ENCODE results near the gene DYRK1A.

DYRK1A gene

DNA sequence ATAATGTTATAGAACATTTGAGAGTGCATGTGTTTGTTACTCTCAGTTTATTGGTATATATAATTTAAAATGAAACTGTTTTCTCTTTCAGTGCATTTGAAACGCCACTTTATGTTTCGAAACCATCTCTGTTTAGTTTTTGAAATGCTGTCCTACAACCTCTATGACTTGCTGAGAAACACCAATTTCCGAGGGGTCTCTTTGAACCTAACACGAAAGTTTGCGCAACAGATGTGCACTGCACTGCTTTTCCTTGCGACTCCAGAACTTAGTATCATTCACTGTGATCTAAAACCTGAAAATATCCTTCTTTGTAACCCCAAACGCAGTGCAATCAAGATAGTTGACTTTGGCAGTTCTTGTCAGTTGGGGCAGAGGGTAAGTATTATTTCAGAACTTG, 123.5 kb downstream of the DYRK1A start:
- no peak for TF ChIP-seq CTCF (conservative IDR thresholded peaks at IDR 0.05; ENCODE audit: low read length)
- DNase-seq (ENCODE audit: low read depth): no peak
- H3K4me3 ChIP-seq (ENCODE audit: low read length): no peak overlapping the region

GRCh38 chr21:37496972-37497371, 130.4 kb downstream of the DYRK1A start:
- peak; percentile 33 for TF ChIP-seq CTCF (conservative IDR thresholded peaks at IDR 0.05; ENCODE audit: low read length)
- no peak overlapping the region for H3K4me3 ChIP-seq (ENCODE audit: low read length)
- peak; percentile 13 for DNase-seq (ENCODE audit: low read depth)

- no peak overlapping the region for H3K4me3 ChIP-seq (ENCODE audit: low read length)
- DNase-seq (ENCODE audit: low read depth): no peak
- no peak for TF ChIP-seq CTCF (conservative IDR thresholded peaks at IDR 0.05; ENCODE audit: low read length)
Measured at GRCh38 chr21:37498664-37499063, 132.1 kb downstream of the DYRK1A start.

- H3K4me3 ChIP-seq (ENCODE audit: low read length): no peak overlapping the region
- TF ChIP-seq CTCF (conservative IDR thresholded peaks at IDR 0.05; ENCODE audit: low read length): no peak
- DNase-seq (ENCODE audit: low read depth): no peak
Measured at GRCh38 chr21:37502947-37503346, 136.4 kb downstream of the DYRK1A start.

- peak; percentile 50 for DNase-seq (ENCODE audit: low read depth)
- no peak overlapping the region for H3K4me3 ChIP-seq (ENCODE audit: low read length)
- TF ChIP-seq CTCF (conservative IDR thresholded peaks at IDR 0.05; ENCODE audit: low read length): no peak
Measured at GRCh38 chr21:37503848-37504467, 137.4 kb downstream of the DYRK1A start.

DNA sequence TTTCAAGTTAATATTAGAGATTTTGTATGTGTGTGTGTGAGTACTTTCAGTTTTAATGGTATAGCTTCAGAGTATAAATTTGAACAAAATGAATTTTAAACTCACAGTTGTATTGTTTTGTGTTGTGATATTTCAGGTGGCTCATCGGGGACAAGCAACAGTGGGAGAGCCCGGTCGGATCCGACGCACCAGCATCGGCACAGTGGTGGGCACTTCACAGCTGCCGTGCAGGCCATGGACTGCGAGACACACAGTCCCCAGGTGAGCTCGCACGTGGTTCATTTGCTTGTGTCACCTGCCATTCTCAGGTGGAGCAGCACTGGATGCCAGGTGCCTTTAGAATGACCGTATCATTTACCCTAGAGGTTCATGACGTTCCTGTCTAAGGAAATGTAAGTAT, 139.4 kb downstream of the DYRK1A start:
- DNase-seq (ENCODE audit: low read depth): no peak
- H3K4me3 ChIP-seq (ENCODE audit: low read length): no peak overlapping the region
- TF ChIP-seq CTCF (conservative IDR thresholded peaks at IDR 0.05; ENCODE audit: low read length): no peak

DNA sequence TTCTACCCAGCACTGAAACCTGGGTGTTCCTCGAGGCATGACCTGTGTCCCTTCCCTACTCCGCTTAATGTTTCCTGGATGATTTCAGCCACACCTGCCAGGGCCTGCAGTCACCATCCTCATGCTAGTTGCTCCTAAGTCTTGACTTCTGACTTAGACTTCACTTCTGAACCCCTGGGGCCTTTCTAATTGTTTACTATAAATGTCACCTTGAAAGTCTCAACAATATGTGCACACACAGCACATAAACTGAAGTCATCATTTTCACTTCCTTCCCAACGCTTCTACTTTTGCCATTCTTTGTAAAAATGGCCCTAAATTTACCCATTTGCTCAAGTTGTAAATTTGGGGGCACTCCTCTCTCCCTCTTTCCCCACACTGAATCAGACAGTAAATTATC, 141.1 kb downstream of the DYRK1A start:
- TF ChIP-seq CTCF (conservative IDR thresholded peaks at IDR 0.05; ENCODE audit: low read length): no peak
- DNase-seq (ENCODE audit: low read depth): no peak
- H3K4me3 ChIP-seq (ENCODE audit: low read length): no peak overlapping the region
